Esophagus squamous epithelium (tissue), 4 donors: Measurements from ENCODE around the gene PLIN5.

ENCODE experiments used
- CTCF ChIP-seq, 6 experiments: fragments of 450-650 bp in 4 of 6; fragments of 200-600 bp in 2 of 6; sonication (generic) in 2 of 6; IDR thresholded peaks; one replicate each; pipeline ENCODE4 v1.5.1; 2016 to 2019; ENCODE audit warnings: antibody characterized with exemption in 6 of 6, mild to moderate bottlenecking in 4 of 6, moderate library complexity in 4 of 6
- POLR2A ChIP-seq, 4 donors: fragments of 450-650 bp; IDR thresholded peaks; one replicate each; pipeline ENCODE4 v1.6.1; 2017; ENCODE audit warnings: antibody characterized with exemption in 4 of 4, mild to moderate bottlenecking in 4 of 4, moderate library complexity in 3 of 4

DNA sequence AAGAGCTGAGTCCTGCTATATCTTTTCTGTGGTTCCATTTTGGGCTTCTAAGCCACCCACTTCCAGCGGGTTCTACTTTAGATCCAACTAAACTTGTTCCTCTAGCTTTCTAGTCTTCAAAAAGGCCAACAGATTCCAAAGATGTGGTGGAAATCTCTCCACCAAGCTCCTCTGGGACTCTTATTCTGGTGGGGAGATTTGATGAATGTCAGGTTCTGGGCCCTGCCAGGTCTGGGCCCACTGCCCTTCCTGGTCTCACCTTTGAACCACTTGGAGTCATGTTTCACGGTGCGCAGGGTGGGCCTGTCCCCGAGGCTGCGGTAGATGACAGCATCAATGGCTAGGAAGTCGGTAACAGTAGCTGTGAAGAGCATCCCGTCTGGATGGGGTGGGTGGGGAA lies 19.7 kb upstream of the PLIN5 start:
- TF ChIP-seq CTCF (IDR thresholded peaks at IDR 0.05), result no peak
- TF ChIP-seq POLR2A (IDR thresholded peaks at IDR 0.05), result no peak
